Mucosa of stomach (tissue), 1 donor: Measurements from ENCODE around the gene SUSD5.
"Not testable (repeated sequence)": the region's sequence is repeated elsewhere in the genome, so short reads cannot be mapped to it uniquely, and the experiment has no call there.

Experiments used
- H3K27me3 ChIP-seq: one replicate; pipeline ENCODE4 v1.7.0; 2013; ENCODE audit warnings: mild to moderate bottlenecking, low read length; ENCODE audit not compliant: control insufficient read depth, insufficient read depth
- H3K36me3 ChIP-seq: one replicate; pipeline ENCODE4 v1.7.0; 2013; ENCODE audit warnings: low read length; ENCODE audit not compliant: control insufficient read depth, insufficient read depth
- H3K4me1 ChIP-seq: one replicate; pipeline ENCODE4 v1.7.0; 2013; ENCODE audit warnings: mild to moderate bottlenecking, low read length; ENCODE audit not compliant: control insufficient read depth, insufficient read depth
- H3K4me3 ChIP-seq: one replicate; pipeline ENCODE4 v1.7.0; 2013; ENCODE audit warnings: low read length
- H3K9ac ChIP-seq: one replicate; pipeline ENCODE4 v1.7.0; 2013; ENCODE audit warnings: mild to moderate bottlenecking, low read length, moderate library complexity
- H3K9me3 ChIP-seq: one replicate; pipeline ENCODE4 v1.7.0; 2013; ENCODE audit warnings: mild to moderate bottlenecking, low read length, moderate library complexity; ENCODE audit not compliant: control insufficient read depth
- donor health status: Pancreatic carcinoma.

Gene SUSD5

DNA sequence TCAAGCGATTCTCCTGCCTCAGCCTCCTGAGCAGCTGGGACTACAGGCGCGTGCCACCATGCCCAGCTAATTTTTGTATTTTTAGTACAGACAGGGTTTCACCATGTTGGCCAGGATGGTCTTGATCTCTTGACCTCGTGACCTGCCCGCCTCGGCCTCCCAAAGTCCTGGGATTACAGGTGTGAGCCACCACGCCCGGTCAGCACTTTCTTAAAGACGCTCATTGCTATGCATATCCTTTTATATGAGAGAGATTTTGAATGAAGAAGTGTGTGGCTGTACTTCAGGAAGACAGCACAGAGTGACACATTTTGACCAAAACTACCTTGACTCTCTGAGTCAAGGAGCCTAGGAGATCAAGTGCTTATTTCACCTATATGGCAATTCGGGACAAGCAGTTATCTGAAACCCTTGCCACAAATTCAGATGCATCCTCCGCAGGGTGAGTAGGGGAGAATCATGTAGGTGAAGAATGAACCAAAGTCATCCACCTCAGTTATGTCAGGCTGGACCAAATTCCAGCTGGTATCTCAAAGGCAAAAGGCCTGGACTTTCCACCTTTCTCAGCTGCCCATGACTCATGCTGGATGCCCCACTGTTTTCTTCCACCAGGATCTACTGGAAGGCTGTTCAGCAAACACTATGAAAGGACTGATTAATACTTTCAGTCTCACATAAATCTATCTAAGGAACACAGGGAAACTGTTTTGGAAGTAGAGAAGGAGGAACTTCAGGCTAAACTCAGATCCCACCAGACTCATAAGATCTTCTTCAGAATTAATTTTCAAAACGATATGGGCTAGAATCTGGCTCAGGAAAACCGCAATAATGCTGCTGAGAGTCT, 31.9 kb downstream of the SUSD5 start:
- Histone ChIP-seq H3K9ac (no peak overlapping the region), H3K27me3 (no peaks in the 10 kb centered on the region), H3K4me3 (no peak overlapping the region), H3K9me3 (no peaks in the 10 kb centered on the region), H3K36me3 (no peaks in the 10 kb centered on the region), H3K4me1 (no peaks in the 10 kb centered on the region)

DNA sequence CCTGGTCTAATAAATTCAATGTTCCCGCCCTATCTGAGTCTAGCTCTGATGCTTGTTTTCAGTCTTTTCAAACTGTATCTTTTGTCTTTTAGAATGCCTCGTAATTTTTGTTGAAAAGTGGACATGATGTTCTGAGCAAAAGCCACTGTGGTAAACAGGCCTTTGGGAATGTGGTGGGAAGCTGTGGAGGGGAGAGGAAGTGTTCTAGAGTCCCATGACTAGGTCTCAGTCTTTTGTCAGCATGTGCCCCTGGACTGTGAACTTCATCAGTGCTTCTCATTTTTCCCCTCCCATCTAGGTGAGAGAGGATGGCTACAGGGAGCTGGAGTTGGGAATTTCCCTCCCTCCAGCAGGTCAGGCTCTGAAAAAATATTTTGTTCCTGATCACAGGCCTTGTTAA, 33.7 kb downstream of the SUSD5 start:
- no peak overlapping the region for H3K9ac ChIP-seq
- no peak overlapping the region for H3K4me3 ChIP-seq
- no peaks in the 10 kb centered on the region for H3K9me3 ChIP-seq
- H3K4me1 ChIP-seq, result no peaks in the 10 kb centered on the region
- no peaks in the 10 kb centered on the region for H3K27me3 ChIP-seq
- no peaks in the 10 kb centered on the region for H3K36me3 ChIP-seq

DNA sequence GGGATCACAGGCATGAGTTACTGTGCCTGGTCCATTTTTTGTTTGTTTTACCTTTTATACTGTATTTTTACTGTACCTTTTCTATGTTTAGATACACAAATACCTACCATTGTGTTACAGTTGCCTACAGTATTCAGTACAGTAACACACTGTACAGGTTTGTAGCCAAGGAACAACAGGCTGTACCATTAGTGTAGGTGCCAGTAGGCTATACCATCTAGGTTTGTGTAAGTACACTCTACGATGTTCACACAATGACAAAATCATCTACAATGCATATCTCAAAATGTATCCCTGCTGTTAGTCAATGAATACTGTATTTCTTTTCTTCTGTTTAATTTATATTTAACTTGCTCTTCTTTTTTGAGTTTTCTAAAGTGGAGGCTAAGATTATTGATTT, 37.0 kb downstream of the SUSD5 start:
- H3K9me3 ChIP-seq, H3K36me3 ChIP-seq, H3K4me1 ChIP-seq, H3K9ac ChIP-seq, H3K27me3 ChIP-seq, H3K4me3 ChIP-seq: not testable (repeated sequence)

DNA sequence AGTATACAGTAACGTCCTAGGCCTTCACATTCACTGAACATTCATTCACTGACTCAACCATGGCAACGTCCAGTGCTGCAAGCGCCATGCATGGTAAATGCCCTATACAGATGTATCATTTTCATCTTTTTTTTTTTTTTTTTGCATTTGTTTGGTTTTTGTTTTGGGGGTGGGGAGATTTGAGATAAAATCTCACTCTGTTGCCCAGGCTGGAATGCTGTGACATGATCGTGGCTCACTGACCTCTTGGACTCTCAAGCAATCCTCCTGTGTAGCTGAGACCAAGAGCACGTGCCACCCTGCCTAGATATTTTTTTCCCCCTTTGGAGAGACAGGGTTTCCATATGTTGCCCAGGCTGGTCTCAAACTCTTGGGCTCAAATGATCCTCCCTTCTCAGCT, 37.4 kb downstream of the SUSD5 start:
- Histone ChIP-seq H3K27me3 (no peaks in the 10 kb centered on the region), H3K36me3 (no peaks in the 10 kb centered on the region), H3K4me3 (no peak overlapping the region), H3K9ac (no peak overlapping the region), H3K4me1 (no peaks in the 10 kb centered on the region), H3K9me3 (no peaks in the 10 kb centered on the region)

DNA sequence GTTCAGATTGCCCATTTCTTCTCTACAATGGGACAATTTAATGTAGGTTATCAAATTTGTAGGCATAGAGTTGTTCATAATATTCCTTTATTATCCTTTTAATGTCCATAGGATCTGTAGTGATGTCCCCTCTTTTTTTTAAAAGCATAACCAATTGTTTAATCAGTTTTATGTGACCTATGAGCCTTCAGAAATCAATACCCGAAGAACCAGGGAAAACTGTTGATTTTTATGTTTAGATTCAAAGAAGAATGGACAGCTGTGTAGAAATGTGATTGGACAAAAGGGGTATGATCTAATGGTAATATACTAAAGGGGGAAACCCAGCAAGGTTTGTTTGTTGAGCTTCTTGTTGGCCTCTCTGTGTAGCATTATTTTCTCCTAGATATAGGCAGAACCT, 39.5 kb downstream of the SUSD5 start:
- Histone ChIP-seq H3K27me3 (no peaks in the 10 kb centered on the region), H3K4me3 (no peak overlapping the region), H3K9ac (no peak overlapping the region), H3K4me1 (no peaks in the 10 kb centered on the region), H3K36me3 (no peaks in the 10 kb centered on the region), H3K9me3 (no peaks in the 10 kb centered on the region)

DNA sequence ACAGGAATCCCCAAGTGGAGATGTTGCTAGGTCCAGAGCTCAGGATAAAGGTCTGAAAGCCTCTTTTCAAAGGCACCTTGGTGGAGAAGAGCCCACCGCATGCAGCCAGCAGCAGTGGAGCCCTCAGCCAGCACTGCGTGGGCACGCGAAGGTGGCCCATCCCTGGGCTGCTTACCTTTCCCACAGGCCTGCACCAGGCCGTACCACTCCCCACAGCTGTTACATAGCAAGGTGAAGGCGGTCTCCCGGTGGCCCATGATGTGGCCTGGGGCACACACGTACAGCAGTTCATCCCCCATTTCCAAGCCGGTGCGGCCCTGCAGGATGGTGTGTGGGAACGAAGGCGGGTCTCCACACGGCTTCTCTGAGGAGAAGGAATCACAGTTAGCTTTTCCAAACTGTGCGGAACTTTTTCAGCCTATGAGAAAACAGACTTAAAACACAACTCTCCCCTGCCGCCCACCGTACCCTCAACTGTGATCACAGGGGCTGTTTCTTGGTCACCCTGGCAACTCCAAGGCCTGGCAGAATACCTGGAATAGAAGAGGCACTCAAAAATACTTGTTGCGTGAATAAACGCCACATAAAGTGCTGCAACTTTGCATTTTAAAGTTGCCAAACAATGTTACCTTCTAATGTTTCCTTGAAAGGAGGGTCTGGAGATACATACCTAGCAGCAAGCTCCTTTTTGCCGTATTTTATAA, 43.7 kb downstream of the SUSD5 start:
- Histone ChIP-seq H3K9me3 (no peaks in the 10 kb centered on the region), H3K36me3 (no peaks in the 10 kb centered on the region), H3K27me3 (no peaks in the 10 kb centered on the region), H3K4me3 (no peak overlapping the region), H3K4me1 (no peaks in the 10 kb centered on the region), H3K9ac (no peak overlapping the region)

DNA sequence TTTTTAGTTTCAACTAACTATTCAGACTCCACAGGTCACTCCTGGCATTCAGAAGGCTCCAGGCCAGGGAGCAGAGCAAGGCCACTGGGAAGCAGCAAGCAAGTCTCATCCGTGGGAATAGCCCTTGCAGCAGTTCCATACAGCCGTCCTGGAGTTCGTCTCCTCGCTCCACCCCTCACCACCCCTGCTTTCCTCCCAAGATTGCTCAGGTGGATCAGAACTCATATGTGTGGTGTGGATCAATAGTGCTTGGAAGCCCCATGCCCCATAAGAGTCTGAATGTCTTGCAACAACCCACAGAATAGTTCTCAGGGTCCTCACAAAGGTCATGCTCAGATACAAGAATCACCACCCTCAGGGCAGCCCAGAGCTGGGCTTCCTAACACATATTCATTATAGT, 44.5 kb downstream of the SUSD5 start:
- no peak overlapping the region for H3K9ac ChIP-seq
- H3K9me3 ChIP-seq, result no peaks in the 10 kb centered on the region
- no peaks in the 10 kb centered on the region for H3K27me3 ChIP-seq
- no peaks in the 10 kb centered on the region for H3K4me1 ChIP-seq
- no peaks in the 10 kb centered on the region for H3K36me3 ChIP-seq
- H3K4me3 ChIP-seq, result no peak overlapping the region

DNA sequence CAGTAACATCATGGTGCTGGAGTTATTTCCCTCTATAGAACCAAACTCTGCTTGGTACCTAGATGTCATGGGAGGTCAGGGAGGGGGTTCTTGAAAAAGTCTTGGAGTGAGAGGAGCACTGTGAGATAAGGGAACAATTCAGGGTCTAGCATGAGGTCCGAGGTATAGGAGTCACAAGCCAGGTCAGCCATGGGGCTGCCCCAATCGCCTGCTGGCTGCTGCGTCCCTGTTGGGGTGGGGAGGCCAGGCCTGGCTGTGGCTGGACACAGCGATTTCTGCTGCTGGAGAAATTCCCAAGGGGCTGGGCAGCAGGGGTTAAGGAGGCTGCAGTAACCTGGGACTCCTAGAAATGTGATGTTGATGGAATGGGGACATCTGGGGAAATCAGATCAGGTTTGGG, 44.9 kb downstream of the SUSD5 start:
- no peaks in the 10 kb centered on the region for H3K36me3 ChIP-seq
- H3K4me1 ChIP-seq, result no peaks in the 10 kb centered on the region
- H3K9ac ChIP-seq, result no peak overlapping the region
- H3K4me3 ChIP-seq, result no peak overlapping the region
- no peaks in the 10 kb centered on the region for H3K9me3 ChIP-seq
- H3K27me3 ChIP-seq, result no peaks in the 10 kb centered on the region

DNA sequence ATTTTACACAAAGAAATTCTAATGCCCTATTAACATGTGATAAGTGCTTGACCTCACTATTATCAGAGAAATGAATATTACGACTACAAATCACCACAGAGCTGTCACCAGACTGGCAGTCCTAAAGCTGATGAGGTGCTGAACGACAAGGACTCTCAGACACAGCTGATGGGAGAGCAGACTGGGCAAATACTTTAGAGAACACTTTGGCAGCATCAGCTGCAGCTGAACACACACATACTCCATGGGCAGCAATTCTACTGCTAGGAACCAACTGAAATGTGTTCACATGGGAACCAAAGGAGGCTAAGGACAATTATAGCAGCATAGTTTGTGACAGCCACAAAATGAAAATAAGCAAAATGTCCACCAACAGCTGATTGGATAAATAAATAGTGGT, 45.5 kb downstream of the SUSD5 start:
- H3K27me3 ChIP-seq, result no peaks in the 10 kb centered on the region
- H3K9me3 ChIP-seq, result no peaks in the 10 kb centered on the region
- no peak overlapping the region for H3K4me3 ChIP-seq
- no peak overlapping the region for H3K9ac ChIP-seq
- H3K4me1 ChIP-seq, result no peaks in the 10 kb centered on the region
- no peaks in the 10 kb centered on the region for H3K36me3 ChIP-seq

DNA sequence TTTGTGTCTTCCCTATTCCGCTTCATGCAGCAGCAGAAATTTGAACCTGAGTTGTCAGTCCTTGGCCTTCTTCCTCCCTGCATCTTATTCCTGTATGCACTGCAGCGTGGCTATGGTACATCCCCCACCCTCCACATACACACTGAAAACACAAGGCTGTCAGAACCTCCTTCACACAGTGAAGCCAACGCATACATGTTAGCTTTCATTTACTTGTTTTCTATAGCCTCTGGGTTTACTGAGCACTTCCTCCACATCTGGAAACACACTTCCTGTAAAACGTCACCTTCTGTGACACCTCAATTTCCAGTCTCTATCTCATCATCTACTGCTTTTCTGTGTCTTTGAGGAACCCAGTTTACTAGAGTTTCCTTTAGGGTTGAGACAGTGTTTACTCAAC, 47.0 kb downstream of the SUSD5 start:
- Histone ChIP-seq H3K36me3 (no peaks in the 10 kb centered on the region), H3K4me1 (no peaks in the 10 kb centered on the region), H3K4me3 (no peak overlapping the region), H3K27me3 (no peaks in the 10 kb centered on the region), H3K9ac (no peak overlapping the region), H3K9me3 (no peaks in the 10 kb centered on the region)

DNA sequence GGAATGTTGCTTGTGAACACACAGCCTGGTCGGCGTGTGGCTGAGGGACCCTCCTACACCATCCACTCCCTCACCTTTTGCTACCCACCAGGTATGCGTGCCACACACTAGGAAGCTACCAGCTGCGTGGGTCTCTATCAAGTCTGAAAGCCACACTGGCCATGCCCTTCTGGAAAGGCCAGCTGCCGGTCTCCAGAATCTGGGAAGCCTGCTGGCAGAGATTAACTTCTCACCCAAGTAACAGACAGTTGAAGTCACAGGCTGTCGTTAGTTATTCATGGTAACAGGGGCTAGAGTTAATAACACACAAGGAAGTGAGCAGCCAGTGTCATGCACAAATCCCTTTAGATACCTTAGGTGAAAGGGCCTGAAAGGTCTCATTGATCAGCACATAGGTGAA, 48.1 kb downstream of the SUSD5 start:
- Histone ChIP-seq H3K9ac (no peak overlapping the region), H3K9me3 (no peaks in the 10 kb centered on the region), H3K4me3 (no peak overlapping the region), H3K27me3 (no peaks in the 10 kb centered on the region), H3K36me3 (no peaks in the 10 kb centered on the region), H3K4me1 (no peaks in the 10 kb centered on the region)

DNA sequence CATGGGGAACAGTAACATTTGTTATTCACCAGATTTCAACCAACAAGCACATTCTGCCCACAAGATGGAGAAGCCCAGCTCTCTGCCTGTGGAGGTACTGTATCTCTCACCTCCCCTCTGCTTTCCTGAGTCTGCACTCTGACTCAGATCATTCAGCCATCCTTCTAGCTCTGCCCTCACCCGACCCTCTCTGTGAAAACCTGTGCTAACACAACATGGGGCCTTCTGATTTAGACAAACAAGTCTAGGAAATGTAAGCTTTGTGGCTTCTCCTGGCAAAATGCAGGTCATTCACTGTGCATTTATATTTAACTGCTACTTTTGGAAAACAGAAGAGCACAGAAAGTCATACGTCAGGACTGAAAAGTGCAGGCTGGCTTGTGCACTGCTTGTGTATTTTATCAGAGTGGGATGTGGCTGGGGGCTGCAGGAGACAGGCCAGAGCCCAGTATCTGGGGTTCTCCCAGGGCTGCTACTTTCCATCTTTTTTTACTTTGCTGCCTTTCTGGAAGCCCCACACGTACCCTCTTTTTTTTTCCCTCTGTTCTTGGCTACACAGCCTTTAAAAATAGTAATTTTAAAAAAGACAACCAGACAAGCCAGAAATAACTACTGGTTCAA, 50.8 kb downstream of the SUSD5 start:
- no peaks in the 10 kb centered on the region for H3K36me3 ChIP-seq
- no peaks in the 10 kb centered on the region for H3K27me3 ChIP-seq
- no peaks in the 10 kb centered on the region for H3K9me3 ChIP-seq
- no peak overlapping the region for H3K9ac ChIP-seq
- no peaks in the 10 kb centered on the region for H3K4me1 ChIP-seq
- no peak overlapping the region for H3K4me3 ChIP-seq
